ENCODE data around the gene SAMSN1. TPM values are rescaled to one million over a fixed set of nuclear protein-coding genes. Genes with fewer than 3 reads are reported as not detected.

The SAMSN1 gene
- 0.09 TPM in 1 of 2 replicates, not detected in the other for total RNA-seq

DNA sequence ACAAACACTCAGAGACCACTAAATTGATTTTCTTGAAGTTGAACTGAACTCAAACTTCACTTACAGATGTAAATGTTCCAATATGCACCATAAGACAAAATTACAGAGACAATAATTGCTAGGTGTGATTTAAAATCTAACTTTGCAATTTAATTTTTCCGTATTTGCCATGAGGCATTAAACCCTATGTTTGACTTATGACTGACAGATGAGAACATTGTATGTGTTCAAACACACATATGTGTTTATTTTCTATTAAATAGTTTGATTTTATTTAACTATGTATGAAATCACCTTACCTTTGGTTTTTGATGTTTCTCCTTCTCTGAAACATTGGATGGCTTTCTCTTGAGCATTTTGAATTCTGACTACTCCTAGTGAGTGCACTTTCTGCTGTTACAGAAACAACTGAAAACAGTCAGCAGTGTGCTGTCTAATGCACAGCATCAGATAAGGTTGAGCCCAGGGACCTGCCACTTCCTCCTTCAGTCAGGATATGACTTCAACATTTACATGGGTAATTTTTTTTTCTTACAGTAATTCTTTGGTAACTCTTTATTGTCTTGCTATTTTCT lies at the start of gene SAMSN1:
SAMSN1 (minus strand) TSS at position 410 of the 575 bp plus-strand sequence; CDS start at position 356, 54 bp downstream.

Other genes with a start within 250 kb of the SAMSN1 start
- gene HSPA13, start 163.2 kb downstream of the SAMSN1 start, total RNA-seq, result 53.6 and 61.2 TPM in 2 replicates

All from smooth muscle cell of bladder (primary cell).